ENCODE data around the gene NOMO2.
A peak's percentile ranks its signal among the peaks of the same experiment; 100 is the strongest.
"Not testable (repeated sequence)": the region's sequence is repeated elsewhere in the genome, so short reads cannot be mapped to it uniquely, and the experiment has no call there.

The NOMO2 gene

DNA sequence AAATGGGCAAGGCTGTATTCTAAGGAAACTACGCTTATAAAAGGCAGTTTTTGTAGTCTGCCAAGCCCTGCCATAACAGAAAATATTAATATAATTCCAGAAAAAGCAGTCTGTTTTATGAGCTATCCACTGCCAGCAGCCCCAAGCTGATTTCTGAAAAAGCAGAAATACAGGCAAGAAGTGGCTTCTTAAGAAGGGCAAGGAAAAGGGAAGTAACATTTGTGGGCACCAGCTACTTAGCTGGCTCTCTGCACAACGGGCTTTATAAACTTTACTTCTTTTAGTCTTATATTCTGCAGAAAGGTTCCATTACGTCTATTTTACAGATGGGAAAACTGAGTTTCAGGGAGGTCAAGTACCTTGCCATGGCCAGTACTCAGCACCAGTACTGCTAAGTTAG lies 31.6 kb downstream of the NOMO2 start:
- H3K4me3 ChIP-seq (ENCODE audit: low read length): not testable (repeated sequence)

DNA sequence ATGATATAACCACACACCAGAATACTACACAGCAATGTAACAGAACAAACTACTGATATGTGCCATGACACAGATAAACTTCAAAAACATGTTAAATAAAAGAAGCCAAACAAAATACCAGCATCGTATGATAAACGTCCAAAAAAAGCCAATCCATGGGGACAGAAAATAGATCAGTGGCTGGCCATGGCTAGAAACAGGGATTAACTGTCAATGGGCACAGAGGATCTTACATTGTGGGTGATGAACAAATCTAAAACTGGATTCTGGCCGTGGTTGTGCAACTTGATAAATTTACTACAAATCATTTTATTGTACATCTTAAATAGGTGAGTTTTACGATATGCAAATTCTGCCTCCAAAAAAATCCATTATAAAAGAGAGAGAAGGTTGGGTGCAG lies 35.4 kb downstream of the NOMO2 start:
- not testable (repeated sequence) for H3K4me3 ChIP-seq (ENCODE audit: low read length)

DNA sequence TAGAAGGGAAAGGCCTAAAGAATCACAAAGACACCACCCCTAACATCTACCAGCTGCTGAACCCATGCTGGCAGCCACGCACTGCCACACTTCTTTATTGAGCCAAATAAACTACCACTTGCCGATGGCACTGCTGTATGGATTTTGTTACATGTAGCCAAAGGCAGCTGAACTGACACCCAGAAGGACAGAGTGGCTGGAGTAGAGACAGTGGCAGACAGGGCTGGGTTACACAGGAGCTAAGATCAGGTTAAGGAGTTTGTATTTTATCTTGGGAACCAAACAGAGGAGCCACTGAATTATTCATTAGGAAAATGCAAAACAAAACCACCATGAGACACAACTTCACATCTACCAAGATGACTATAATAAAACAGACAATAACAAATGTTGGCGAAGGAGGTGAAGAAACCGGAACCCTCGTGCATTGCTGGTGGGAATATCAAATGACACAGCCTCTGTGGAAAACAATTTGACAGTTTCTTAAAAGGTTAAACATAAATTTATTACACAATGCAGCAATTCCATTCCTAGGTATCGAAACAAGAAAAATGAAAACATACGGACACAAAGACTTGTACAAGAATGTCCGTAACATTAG lies 35.9 kb downstream of the NOMO2 start:
- H3K4me3 ChIP-seq (ENCODE audit: low read length): not testable (repeated sequence)

DNA sequence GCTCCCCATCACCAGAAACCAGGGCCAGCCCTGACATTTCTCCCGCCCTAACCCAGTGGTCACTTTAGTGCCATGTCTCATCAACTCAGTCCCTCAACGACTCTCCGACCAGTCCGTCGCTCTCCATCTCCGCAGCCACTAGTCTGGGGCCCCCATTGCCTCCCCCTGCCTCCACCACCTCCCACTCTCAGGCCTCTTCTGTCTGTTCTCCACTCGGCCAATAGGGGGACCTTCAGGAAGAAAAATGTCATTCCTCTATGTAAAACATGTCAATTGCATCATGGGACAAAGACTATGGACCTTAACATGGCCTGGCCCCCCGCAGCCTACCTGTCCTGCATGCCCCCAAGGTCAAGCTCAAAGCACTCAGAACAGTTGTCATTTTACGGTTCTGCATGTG lies 39.3 kb downstream of the NOMO2 start:
- not testable (repeated sequence) for H3K4me3 ChIP-seq (ENCODE audit: low read length)

DNA sequence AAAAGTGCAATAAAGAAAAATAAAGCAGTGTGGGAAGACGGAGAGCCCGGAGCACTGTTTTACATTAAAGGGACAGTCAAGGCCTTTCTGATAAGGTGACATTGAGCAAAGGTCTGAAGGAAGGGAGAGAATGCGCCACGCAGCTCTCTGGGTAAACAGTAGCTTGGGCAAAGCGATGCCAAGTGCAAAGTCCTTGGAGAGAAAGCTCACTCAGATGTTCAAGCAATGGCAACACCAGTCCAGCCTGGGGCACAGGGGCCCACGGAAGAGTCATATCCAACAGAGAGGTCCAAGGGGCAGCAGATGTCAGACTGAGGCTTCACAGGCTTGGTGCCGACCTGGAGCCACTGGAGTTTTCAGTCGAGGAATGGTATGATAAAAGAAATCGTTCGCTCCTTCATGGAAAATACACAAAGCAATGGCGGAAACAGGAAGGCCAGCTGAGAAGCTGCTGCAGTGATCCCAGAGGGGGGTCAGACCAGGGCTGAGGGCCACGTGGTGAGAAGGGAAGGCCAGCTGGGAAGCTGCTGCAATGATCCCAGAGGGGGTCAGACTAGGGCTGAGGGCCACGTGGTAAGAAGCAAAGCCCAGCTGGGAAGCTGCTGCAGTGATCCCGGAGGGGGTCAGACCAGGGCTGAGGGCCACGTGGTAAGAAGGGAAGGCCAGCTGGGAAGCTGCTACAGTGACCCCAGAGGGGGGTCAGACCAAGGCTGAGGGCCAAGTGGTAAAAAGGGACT lies 40.3 kb downstream of the NOMO2 start:
- H3K4me3 ChIP-seq (ENCODE audit: low read length): not testable (repeated sequence)

DNA sequence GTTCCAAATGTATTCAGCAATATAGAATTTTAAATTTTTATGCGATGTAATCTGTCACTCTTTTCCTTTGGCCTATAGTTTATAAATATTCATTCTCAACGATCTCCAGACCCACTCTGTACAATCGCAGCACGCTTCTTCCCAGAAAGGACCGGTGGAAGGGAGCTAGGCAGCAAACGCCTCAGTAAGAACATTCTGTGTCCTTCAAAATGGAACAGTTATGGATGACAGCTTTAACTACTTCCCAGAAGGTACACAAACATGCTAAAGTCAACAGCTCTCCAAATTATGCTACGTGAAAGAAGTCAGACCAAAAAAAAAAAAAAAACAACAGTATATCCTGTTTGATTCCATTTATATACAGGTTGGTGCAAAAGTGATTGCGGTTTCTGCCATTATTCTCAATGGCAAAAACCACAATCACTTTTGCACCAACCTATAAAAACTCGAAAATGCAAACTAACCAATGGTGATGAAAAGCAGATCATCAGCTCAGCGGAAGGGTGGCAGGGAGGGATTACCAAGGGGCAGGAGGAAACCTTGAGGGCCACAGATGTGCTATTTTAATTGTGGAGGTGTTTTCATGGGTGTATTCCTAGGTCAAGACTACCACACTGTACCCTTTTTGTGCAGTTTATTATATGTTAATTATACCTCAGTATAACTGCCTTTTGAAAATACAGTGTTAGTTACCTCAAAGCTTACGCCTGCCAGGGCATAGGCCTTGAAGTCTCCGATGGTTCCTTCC lies 43.2 kb downstream of the NOMO2 start:
- H3K4me3 ChIP-seq (ENCODE audit: low read length): not testable (repeated sequence)

DNA sequence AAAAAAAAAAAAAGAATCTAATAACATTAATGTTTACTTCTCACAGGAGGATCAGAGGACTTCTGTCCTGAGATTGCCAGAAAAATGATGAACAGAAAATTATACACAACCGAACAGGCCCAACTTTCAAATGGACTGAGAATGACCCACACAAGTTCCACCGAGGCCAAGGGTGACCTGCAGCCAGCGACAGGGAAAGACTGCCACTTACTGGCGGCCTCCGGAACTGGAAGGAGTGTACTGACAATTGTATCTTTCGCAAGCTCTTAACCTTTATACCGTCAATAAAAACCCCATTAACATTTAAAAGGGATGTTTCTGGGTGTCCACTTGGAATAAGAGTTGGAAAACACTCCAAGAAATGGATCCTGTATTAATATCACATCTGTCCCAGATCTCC lies 63.5 kb downstream of the NOMO2 start:
- H3K4me3 ChIP-seq (ENCODE audit: low read length): not testable (repeated sequence)

DNA sequence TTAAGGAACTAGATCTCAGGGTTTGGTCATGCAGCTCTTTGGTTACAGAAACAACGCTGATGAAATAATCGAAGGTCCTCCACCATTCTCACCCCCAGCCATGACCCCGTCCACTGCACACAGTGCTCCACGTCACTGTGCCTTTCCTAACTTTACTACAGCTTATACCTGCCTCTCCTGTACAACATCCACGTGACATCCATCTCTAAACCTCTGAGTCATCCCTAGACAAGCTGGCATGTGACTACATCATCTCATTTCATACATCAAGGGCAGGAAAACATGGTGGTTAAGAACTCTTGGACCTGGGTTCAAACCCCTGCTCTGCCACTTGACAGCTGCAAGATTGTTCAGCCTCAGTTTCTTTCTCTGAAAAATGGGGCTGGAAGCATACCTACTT lies 64.9 kb downstream of the NOMO2 start:
- H3K4me3 ChIP-seq (ENCODE audit: low read length): not testable (repeated sequence)

DNA sequence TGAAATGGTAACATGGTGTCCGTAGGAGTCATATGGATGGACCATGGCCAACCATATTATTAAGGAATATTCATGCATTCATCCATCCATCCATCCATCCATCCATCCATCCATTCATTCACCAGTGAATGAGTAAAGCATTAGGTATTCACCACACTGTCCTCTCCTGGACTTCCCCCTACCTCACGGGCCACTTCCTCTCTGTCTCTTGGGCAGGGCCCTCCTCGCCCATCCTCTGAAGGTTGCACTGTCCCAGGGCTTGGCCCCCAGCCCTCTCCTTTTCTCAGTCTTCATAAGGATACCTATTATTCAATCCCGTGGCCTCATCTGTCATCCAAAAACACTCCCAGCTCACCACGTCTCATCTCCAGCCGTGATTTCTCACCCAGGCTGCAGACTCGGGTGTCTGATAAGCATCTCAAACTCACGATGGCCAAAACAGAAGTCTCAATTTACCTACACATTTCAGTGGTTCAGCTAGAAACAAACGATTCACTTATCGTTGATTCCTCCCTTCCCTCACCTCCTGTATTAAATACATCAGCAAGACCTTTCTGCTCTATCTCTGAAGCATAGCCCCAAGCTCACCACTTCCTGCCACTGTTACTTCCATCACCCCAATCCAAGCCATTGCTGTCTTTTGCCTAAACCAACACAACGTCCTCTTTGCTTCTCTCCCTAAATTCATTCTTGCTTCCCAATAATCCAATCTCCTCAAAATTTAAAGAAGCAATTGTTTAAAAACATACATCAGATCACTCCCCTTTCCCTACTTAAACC lies 69.6 kb downstream of the NOMO2 start:
- not testable (repeated sequence) for H3K4me3 ChIP-seq (ENCODE audit: low read length)

DNA sequence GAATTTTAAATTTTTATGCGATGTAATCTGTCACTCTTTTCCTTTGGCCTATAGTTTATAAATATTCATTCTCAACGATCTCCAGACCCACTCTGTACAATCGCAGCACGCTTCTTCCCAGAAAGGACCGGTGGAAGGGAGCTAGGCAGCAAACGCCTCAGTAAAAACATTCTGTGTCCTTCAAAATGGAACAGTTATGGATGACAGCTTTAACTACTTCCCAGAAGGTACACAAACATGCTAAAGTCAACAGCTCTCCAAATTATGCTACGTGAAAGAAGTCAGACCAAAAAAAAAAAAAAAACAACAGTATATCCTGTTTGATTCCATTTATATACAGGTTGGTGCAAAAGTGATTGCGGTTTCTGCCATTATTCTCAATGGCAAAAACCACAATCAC lies 125.9 kb downstream of the NOMO2 start:
- H3K4me3 ChIP-seq (ENCODE audit: low read length): not testable (repeated sequence)

DNA sequence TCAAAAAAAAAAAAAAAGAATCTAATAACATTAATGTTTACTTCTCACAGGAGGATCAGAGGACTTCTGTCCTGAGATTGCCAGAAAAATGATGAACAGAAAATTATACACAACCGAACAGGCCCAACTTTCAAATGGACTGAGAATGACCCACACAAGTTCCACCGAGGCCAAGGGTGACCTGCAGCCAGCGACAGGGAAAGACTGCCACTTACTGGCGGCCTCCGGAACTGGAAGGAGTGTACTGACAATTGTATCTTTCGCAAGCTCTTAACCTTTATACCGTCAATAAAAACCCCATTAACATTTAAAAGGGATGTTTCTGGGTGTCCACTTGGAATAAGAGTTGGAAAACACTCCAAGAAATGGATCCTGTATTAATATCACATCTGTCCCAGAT lies 146.1 kb downstream of the NOMO2 start:
- not testable (repeated sequence) for H3K4me3 ChIP-seq (ENCODE audit: low read length)

DNA sequence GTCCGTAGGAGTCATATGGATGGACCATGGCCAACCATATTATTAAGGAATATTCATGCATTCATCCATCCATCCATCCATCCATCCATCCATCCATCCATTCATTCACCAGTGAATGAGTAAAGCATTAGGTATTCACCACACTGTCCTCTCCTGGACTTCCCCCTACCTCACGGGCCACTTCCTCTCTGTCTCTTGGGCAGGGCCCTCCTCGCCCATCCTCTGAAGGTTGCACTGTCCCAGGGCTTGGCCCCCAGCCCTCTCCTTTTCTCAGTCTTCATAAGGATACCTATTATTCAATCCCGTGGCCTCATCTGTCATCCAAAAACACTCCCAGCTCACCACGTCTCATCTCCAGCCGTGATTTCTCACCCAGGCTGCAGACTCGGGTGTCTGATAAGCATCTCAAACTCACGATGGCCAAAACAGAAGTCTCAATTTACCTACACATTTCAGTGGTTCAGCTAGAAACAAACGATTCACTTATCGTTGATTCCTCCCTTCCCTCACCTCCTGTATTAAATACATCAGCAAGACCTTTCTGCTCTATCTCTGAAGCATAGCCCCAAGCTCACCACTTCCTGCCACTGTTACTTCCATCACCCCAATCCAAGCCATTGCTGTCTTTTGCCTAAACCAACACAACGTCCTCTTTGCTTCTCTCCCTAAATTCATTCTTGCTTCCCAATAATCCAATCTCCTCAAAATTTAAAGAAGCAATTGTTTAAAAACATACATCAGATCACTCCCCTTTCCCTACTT lies 152.2 kb downstream of the NOMO2 start:
- not testable (repeated sequence) for H3K4me3 ChIP-seq (ENCODE audit: low read length)

DNA sequence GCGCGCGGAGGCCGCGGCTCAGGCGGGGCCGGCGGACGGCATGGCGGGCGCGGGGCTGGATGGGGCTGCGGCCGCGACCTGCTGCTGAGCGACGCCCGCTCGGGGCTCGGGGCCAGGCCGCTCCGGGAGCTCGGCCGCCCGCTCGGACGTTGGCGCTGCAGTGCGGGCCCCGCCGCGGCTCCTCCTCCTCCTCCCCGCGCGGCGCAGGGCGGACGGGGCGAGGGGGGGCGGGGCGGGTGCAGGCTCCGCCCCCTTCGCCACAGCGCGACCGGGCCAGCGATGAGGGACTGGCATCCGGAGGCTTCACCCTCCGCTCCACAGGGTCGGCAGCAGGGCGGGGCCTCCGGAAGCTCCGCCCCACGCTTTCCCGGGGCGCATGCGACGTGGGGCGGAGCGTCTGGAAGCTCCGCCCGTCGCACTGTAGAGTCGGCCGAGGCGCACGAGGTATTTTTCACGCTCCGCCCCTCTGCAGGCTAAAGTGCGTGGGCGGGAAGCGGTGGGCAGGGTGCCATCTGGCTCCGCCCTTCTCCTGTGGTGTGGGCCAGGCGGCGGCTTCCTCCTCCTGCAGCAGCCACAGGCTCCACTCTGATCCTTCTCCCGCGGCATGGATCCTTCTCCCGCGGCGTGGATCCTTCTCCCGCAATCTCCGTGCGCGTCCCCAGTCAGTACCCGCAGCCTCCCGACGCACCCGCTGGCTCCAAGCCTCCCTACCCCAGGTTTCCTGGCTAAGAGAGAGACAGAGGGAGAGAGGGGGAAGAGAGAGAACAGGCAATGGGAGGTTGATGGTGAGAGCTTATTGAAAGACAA lies 159.8 kb downstream of the NOMO2 start:
- not testable (repeated sequence) for H3K4me3 ChIP-seq (ENCODE audit: low read length)

DNA sequence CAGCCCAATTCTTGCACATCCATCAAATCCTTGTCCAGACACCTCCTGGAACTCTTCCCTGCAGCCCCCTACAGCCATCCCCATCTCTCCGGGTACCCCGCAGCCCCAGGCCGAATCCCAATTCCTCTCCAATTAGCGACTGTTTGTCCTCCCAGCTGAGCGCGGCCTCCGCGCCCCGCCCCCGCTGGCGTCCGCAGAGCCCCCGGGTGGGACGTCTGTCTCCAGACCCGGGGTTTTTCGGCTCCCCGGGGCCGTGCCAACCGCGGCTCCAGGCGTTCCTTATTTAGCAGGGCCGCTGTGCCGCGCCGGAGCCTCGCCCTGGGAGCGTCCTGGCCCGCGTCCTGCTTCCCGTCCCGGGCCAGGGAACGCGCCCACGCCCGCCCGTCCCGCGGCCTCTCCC lies 160.7 kb downstream of the NOMO2 start:
- peak overlapping the region; percentile 51; the same call in 1 of the 2 replicates for H3K4me3 ChIP-seq (ENCODE audit: low read length)

DNA sequence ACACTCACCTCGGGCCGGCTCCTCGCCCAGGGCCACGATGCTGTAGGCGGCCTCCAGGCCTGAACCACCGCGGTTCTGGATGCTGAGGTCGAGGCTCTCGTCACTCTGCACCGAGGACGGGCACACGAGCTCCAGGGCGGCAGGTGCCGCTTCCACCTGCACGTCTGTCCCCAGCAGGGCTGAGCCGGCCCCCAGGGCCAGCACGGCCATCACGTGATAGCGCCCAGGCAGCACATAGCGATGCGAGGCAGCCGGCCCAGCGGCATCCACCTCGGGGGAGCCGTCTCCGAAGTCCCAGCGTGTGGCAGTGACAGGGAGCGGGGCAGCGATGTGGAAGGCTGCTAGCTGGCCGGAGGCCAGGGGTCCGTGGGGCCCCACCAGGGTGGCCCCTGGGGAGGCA lies 167.5 kb downstream of the NOMO2 start:
- not testable (repeated sequence) for H3K4me3 ChIP-seq (ENCODE audit: low read length)

DNA sequence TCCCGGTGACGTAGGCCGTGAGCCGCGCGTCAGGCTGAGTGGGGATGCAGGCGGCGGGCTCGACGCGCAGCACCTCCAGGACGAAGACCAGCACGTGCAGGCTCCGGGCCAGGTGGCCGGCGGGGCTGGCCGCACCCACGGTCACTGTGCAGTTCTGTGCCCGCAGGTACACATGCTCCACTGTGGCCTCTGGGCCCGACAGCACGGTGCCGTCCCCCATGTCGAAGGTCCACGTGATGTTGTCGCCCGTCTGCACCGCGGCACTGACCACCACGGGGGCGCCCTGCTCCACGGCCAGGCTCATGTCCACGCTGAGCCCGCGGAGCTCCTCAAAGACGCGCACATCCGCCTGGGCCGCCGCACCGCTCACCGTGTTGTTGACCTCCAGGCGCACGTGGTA lies 174.1 kb downstream of the NOMO2 start:
- H3K4me3 ChIP-seq (ENCODE audit: low read length): not testable (repeated sequence)

DNA sequence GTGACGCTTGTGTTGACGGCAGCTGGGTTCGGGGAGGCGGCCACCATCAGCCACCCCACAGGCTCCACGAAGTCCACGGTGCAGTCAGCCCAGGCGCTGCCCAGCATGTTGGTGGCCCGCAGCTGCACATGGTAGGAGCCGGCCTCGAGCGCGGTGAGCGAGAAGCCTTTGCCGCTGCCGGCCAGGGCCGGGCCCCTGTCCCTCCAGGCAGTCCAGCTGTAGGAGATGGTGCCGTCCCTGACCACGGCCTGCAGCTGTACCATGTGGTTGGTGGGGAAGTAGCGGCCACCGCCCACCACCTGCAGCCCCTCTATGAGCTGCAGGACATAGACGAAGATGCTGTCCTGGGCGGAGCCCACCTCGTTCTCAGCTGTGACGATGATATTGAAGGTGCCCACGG lies 175.4 kb downstream of the NOMO2 start:
- not testable (repeated sequence) for H3K4me3 ChIP-seq (ENCODE audit: low read length)

DNA sequence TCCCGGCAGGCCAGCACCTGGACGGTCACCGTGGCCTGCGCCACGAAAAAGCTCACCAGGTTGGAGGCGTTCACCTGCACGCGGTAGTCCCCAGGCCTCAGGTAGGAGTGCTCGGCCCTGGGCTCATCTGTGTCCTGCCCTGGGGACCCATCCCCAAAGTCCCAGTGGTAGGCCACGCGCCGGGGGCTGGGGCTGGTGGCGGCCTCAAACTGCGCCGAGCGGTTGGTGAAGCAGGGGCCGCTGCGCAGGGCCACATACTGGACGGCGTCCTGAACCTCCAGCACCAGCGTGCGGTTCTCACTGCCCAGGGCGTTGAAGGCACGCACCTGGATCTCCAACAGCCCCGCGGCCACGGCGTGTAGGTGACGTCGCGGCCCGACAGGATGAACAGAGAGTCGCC lies 176.6 kb downstream of the NOMO2 start:
- H3K4me3 ChIP-seq (ENCODE audit: low read length): not testable (repeated sequence)

DNA sequence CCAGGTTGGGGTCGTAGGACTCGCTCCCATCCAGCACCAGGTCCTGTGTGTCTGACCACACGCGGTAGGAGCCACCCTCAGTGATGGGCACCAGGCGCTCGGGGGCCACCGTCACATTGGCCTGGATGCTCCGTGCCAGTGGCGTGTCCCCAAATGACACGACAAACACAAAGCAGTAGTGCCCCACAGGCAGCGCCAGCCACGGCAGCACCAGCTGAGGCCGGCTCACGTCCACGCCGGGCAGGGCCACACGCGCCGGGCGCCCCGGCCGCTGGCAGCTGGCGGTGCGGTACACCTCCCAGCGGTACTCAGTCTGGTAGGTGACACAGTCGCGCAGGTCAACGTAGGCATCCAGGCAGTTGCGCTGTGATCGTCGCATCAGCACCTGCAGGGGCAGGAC lies 177.0 kb downstream of the NOMO2 start:
- not testable (repeated sequence) for H3K4me3 ChIP-seq (ENCODE audit: low read length)

DNA sequence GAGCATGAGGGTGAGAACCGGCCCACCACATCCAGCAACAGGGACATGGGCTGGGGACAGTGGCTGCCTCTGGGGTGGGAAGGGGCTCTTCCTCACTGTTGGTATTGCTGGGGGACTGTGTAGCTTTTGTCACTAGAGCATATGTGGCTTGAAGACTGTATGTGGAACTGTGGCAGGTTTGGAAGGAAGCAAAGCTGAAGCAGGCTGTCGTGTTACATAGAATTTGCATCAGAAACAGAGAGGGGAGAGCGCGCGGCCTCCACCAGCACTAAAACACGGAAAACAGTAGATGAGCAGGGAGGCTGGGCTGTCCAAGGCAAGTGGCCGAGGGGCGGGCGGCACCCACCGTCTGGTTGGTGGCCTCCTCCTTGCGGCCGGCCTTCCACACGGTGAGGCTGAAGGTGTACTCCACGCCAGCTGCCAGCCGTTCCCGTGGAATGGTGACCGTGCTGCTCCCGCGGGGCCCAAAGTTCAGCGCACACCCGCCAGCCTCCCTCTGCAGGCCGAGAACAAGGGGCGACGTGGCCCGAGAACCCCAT lies 177.7 kb downstream of the NOMO2 start:
- not testable (repeated sequence) for H3K4me3 ChIP-seq (ENCODE audit: low read length)

All from GM08714 (cell line).